DND-41 (cell line): ENCODE measurements around the gene DCTN1.
"Not testable (repeated sequence)": the region's sequence is repeated elsewhere in the genome, so short reads cannot be mapped to it uniquely, and the experiment has no call there.

Source experiments
- ATAC-seq: fragments of 200-7000 bp; cut with Tn5 transposase; 3 replicates; pipeline ENCODE4 v1.9.1; 2021; ENCODE audit warnings: low read depth; ENCODE audit not compliant: insufficient read depth
- DNase-seq: peaks from one replicate; pipeline ENCODE4 v3.0.0-alpha.2; 2020
- H2AFZ ChIP-seq: 2 replicates; pipeline ENCODE4 v1.6.0; 2012; ENCODE audit warnings: low read depth, low read length
- H3K27ac ChIP-seq: 2 replicates; pipeline ENCODE4 v1.5.1; 2012; ENCODE audit warnings: low read length, inconsistent platforms
- H3K27me3 ChIP-seq: fragments of 200-600 bp; sonication (generic); 2 replicates; pipeline ENCODE4 v1.6.0; 2012; ENCODE audit warnings: low read length, mild to moderate bottlenecking, inconsistent platforms; ENCODE audit not compliant: insufficient read depth, poor library complexity
- H3K36me3 ChIP-seq: 2 replicates; pipeline ENCODE4 v1.5.1; 2012; ENCODE audit warnings: low read length, inconsistent platforms; ENCODE audit not compliant: insufficient read depth
- H3K4me1 ChIP-seq: 2 replicates; pipeline ENCODE4 v1.5.1; 2012; ENCODE audit warnings: mild to moderate bottlenecking, low read length; ENCODE audit not compliant: insufficient read depth
- H3K4me2 ChIP-seq: 2 replicates; pipeline ENCODE4 v1.6.0; 2012; ENCODE audit warnings: mild to moderate bottlenecking, moderate library complexity, low read length, inconsistent platforms; ENCODE audit not compliant: insufficient read depth
- H3K4me3 ChIP-seq, 2 experiments: fragments of 200-600 bp in 1 of 2; shearing (Covaris generic) in 1 of 2; 2 replicates each; pipeline ENCODE4 v1.5.1; 2012 to 2016; ENCODE audit warnings: inconsistent platforms in 2 of 2, low read length in 2 of 2, mild to moderate bottlenecking in 2 of 2, low read depth in 1 of 2, moderate library complexity in 1 of 2
- H3K79me2 ChIP-seq: 2 replicates; pipeline ENCODE4 v1.6.0; 2012; ENCODE audit warnings: low read length, inconsistent platforms; ENCODE audit not compliant: insufficient read depth
- H3K9ac ChIP-seq: 2 replicates; pipeline ENCODE4 v1.6.0; 2012; ENCODE audit warnings: low read depth, mild to moderate bottlenecking, inconsistent platforms, low read length, moderate library complexity
- H3K9me3 ChIP-seq: 2 replicates; pipeline ENCODE4 v1.5.1; 2012; ENCODE audit warnings: low read length, moderate library complexity, mild to moderate bottlenecking, inconsistent platforms; ENCODE audit not compliant: insufficient read depth, severe bottlenecking
- H4K20me1 ChIP-seq: 2 replicates; pipeline ENCODE4 v1.6.0; 2012; ENCODE audit warnings: low read length; ENCODE audit not compliant: insufficient read depth
- CTCF ChIP-seq: IDR thresholded peaks from 2 replicates; pipeline ENCODE4 v1.5.1; 2012; ENCODE audit warnings: borderline replicate concordance, low read length, moderate library complexity, mild to moderate bottlenecking; ENCODE audit not compliant: poor library complexity, severe bottlenecking; ENCODE audit errors: extremely low read depth
- EZH2 ChIP-seq: IDR thresholded peaks from 3 replicates; pipeline ENCODE4 v1.6.1; 2012; ENCODE audit warnings: borderline replicate concordance, low read depth, mild to moderate bottlenecking, moderate library complexity, low read length, inconsistent platforms; ENCODE audit not compliant: severe bottlenecking

Gene DCTN1

DNA sequence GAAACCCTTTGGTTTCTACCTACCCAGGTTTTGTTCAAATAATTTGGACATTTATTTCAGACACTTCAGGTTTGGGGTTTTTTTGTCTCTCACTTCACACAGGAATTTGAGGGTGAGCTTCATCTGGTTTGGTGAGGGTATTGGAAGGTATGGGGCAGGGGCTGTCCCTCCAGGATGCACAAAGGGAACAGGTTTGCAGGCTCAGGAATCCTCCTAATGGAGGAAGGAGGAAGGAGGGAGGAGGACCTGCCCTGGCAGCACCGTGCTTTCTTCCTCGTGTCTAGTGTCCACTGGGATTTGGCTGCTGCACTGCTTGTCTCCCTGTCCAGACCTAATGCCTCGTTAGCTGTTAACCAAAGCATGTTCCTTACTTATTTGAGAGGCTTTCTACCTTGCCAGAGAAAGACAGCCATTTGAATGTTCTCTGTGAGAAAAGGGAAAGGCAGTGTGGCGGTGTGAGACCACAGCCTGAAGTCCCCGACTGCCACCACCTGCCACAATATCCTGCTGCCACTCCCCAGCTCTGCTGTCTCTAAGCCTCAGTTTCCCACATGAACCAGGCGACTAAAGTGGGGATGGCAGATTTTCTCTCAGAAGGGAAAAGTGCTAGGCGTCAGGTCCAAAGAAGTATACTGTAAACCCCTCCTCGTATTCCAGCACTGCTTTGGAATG, 34.7 kb downstream of the DCTN1 start:
- H4K20me1 ChIP-seq: no peaks in the 10 kb centered on the region
- H3K9ac ChIP-seq: no peak overlapping the region
- H3K4me1 ChIP-seq: no peaks in the 10 kb centered on the region
- 0 out of 3 replicates have a peak, but pooled peaks have one; percentile 33 for ATAC-seq
- H3K27ac ChIP-seq: no peak overlapping the region
- no peaks in the 10 kb centered on the region for H3K79me2 ChIP-seq
- H3K36me3 ChIP-seq: no peaks in the 10 kb centered on the region
- H3K9me3 ChIP-seq: no peaks in the 10 kb centered on the region
- H3K27me3 ChIP-seq: no peaks in the 10 kb centered on the region
- H3K4me3 ChIP-seq: no peak overlapping the region
- TF ChIP-seq CTCF (no peak), EZH2 (no peak)
- no peak overlapping the region for H2AFZ ChIP-seq
- H3K4me2 ChIP-seq: no peak overlapping the region
- no peak for DNase-seq

DNA sequence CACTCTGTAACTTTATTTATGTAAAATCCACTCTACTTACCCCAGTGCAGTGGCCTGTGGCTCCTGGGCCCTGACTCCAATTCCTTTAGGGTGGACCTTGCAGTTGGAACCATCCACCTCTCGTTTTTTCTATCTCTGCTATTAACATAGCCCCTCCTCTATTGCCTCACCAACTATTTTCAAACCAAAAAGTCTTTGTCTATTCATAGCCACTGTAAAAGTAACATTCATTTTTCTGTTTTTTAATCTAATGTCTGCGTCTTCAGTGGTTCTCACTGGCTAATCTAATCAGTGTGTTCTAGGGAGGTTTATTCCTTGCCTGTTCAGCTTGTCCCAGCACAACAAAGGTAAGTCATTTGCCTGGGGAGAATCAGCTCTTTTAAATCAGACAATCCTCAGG, 36.8 kb downstream of the DCTN1 start, which contains the start of gene SLC4A5:
TSS of gene SLC4A5 (minus strand) at position 101 of the 400 bp plus-strand sequence. CDS start 28,393 bp downstream, outside the sequence.
- no peaks in the 10 kb centered on the region for H3K79me2 ChIP-seq
- no peak for ATAC-seq
- TF ChIP-seq EZH2: no peak
- no peak for TF ChIP-seq CTCF
- H3K4me1 ChIP-seq: no peaks in the 10 kb centered on the region
- H3K27ac ChIP-seq: no peak within 1 kb of the TSS
- no peak within 1 kb of the TSS for H3K4me2 ChIP-seq
- H3K36me3 ChIP-seq: no peaks in the 10 kb centered on the region
- no peak within 1 kb of the TSS for H3K4me3 ChIP-seq
- no peak within 1 kb of the TSS for H2AFZ ChIP-seq
- H3K9me3 ChIP-seq: no peaks in the 10 kb centered on the region
- no peaks in the 10 kb centered on the region for H4K20me1 ChIP-seq
- H3K27me3 ChIP-seq: no peaks in the 10 kb centered on the region
- H3K9ac ChIP-seq: no peak within 1 kb of the TSS
- no peak for DNase-seq

DNA sequence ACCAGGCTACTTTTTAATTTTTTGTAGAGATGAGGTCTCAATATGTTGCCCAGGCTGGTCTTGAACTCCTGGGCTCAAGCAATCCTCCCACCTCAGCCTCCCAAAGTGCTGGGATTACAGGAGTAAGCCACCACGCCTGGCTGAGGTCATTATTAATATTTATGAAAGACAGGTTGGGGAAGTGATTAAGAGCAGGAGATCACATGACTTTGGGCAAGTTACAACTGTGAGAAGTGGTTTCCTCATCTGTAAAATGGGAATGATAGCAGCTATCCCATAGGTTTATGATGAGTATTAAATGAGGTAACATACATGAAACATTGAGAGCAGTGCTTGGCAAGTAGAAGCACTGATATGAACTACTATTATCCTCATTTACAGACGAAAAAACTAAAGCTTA, 43.9 kb downstream of the DCTN1 start:
- H3K9ac ChIP-seq, H2AFZ ChIP-seq, H3K27ac ChIP-seq, H3K4me2 ChIP-seq, H3K27me3 ChIP-seq, H3K79me2 ChIP-seq, H3K36me3 ChIP-seq, H3K4me1 ChIP-seq, H4K20me1 ChIP-seq, DNase-seq, ATAC-seq, H3K9me3 ChIP-seq, H3K4me3 ChIP-seq: not testable (repeated sequence)

DNA sequence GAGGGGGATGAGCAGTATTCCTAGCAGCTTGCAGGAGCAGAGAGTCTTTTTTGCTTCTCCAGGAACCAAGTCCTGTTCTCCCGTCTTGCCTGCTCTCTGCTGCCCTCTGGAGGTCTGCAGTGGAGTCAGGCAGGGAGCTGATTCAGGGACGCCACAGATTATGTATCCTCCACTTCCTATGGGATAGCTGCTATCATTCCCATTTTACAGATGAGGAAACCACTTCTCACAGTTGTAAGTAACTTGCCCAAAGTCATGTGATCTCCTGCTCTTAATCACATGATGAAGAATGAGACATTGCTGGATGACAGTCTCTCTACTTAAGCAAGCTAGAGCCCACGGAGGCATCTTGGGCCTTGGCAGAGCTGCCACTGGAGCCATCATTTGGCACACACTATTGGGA, 45.2 kb downstream of the DCTN1 start:
- H3K27ac ChIP-seq: no peak overlapping the region
- no peaks in the 10 kb centered on the region for H3K9me3 ChIP-seq
- ATAC-seq (peak; percentile 95), DNase-seq (peak; percentile 75)
- no peaks in the 10 kb centered on the region for H3K79me2 ChIP-seq
- no peak overlapping the region; the same call in 1 of the 2 replicates for H2AFZ ChIP-seq
- H3K4me3 ChIP-seq: no peak overlapping the region
- H3K4me2 ChIP-seq: no peak overlapping the region
- no peaks in the 10 kb centered on the region for H4K20me1 ChIP-seq
- TF ChIP-seq EZH2: no peak
- peak; percentile 91 for TF ChIP-seq CTCF
- no peaks in the 10 kb centered on the region for H3K4me1 ChIP-seq
- no peak overlapping the region for H3K9ac ChIP-seq
- no peaks in the 10 kb centered on the region for H3K27me3 ChIP-seq
- H3K36me3 ChIP-seq: no peaks in the 10 kb centered on the region
